CD4-positive, alpha-beta T cell (primary cell): ENCODE results near the gene OR6P1. TPM values are rescaled to one million over a fixed set of nuclear protein-coding genes. Genes with fewer than 3 reads are reported as not detected.

Experiments
- ATAC-seq: fragments of 200-7000 bp; cut with Tn5 transposase; one replicate; pipeline ENCODE4 v1.10.0; 2022; ENCODE audit warnings: mild to moderate bottlenecking; ENCODE audit not compliant: poor library complexity
- CTCF ChIA-PET: fragments of 350-600 bp; sonication (Branson Sonifier 250); formaldehyde crosslinking; loops from one replicate; lab custom pipeline; 2021; ENCODE audit warnings: antibody characterized with exemption, inconsistent platforms; lab: Charles Lee
- POLR2A ChIA-PET: fragments of 350-600 bp; sonication (Branson Sonifier 250); formaldehyde crosslinking; loops from one replicate; lab custom pipeline; 2021; ENCODE audit warnings: antibody characterized with exemption, inconsistent platforms; lab: Charles Lee
- DNase-seq, 14 experiments: peaks; one replicate each; pipeline ENCODE4 v3.0.0-alpha.2; 2013 to 2020; ENCODE audit warnings: mixed read lengths in 2 of 14
- H3K27ac ChIP-seq, 2 donors: one replicate each; pipeline versions ENCODE4 v1.5.1 to v1.7.0; 2013; ENCODE audit warnings: low read length in 2 of 2, low read depth in 1 of 2, mild to moderate bottlenecking in 1 of 2
- H3K27me3 ChIP-seq, 2 experiments: 1 replicate in 1 of 2; 2 replicates in 1 of 2; pipeline versions ENCODE4 v1.6.1 to v1.7.0; 2013; ENCODE audit warnings: low read length in 2 of 2, control low read depth in 1 of 2, mild to moderate bottlenecking in 1 of 2, moderate library complexity in 1 of 2; ENCODE audit not compliant: insufficient read depth in 2 of 2, control insufficient read depth in 1 of 2
- H3K36me3 ChIP-seq: one replicate; pipeline ENCODE4 v1.6.1; 2013; ENCODE audit warnings: low read length, control low read depth; ENCODE audit not compliant: insufficient read depth
- H3K4me1 ChIP-seq: one replicate; pipeline ENCODE4 v1.6.1; 2013; ENCODE audit warnings: low read length, control low read depth; ENCODE audit not compliant: insufficient read depth
- H3K4me3 ChIP-seq: one replicate; pipeline ENCODE4 v1.5.1; 2013; ENCODE audit warnings: mild to moderate bottlenecking, low read length, moderate library complexity
- H3K9me3 ChIP-seq, 2 experiments: 1 replicate in 1 of 2; 2 replicates in 1 of 2; pipeline versions ENCODE4 v1.6.1 to v1.7.0; 2013; ENCODE audit warnings: low read length in 2 of 2, mild to moderate bottlenecking in 2 of 2, control low read depth in 1 of 2, moderate library complexity in 1 of 2; ENCODE audit not compliant: control insufficient read depth in 1 of 2, insufficient read depth in 1 of 2
- H3K27ac Mint-ChIP-seq: one replicate; pipeline ENCODE4 v1.8.0; 2020; ENCODE audit warnings: mixed read lengths
- H3K27me3 Mint-ChIP-seq: one replicate; pipeline ENCODE4 v1.8.0; 2021; ENCODE audit warnings: mixed read lengths
- H3K36me3 Mint-ChIP-seq: one replicate; pipeline ENCODE4 v1.8.0; 2021; ENCODE audit warnings: low read depth, mixed read lengths
- H3K4me1 Mint-ChIP-seq: one replicate; pipeline ENCODE4 v1.8.0; 2021; ENCODE audit warnings: low read depth, mixed read lengths
- H3K4me3 Mint-ChIP-seq: one replicate; pipeline ENCODE4 v1.8.0; 2020; ENCODE audit warnings: mild to moderate bottlenecking, mixed read lengths
- H3K9me3 Mint-ChIP-seq: one replicate; pipeline ENCODE4 v1.8.0; 2020; ENCODE audit warnings: mixed read lengths
- intact Hi-C, 2 experiments: fragments of 100-400 bp; cut with DNase I in 1 of 2; cut with micrococcal nuclease in 1 of 2; formaldehyde crosslinking; loops; one replicate each; pipeline versions ENCODE4 v1.15.1 to v1.9.0; 2023 to 2025; cut with DNase I, micrococcal nuclease
- total RNA-seq, 174 experiments: library from RNA in 2 of 174; stranded (reverse) in 2 of 174; gene quantifications; one replicate each; pipeline ENCODE4 v1.2.3 and lab custom pipeline; 2021 to 2026
- TF ChIP-seq, protein P1 (sequence below): fragments of 200-600 bp; IDR thresholded peaks from one replicate; pipeline ENCODE4 v1.8.0; 2022; ENCODE audit warnings: antibody characterized with exemption, mild to moderate bottlenecking

The OR6P1 gene
- total RNA-seq, 2 experiments from 2014 or later, result not detected

DNA sequence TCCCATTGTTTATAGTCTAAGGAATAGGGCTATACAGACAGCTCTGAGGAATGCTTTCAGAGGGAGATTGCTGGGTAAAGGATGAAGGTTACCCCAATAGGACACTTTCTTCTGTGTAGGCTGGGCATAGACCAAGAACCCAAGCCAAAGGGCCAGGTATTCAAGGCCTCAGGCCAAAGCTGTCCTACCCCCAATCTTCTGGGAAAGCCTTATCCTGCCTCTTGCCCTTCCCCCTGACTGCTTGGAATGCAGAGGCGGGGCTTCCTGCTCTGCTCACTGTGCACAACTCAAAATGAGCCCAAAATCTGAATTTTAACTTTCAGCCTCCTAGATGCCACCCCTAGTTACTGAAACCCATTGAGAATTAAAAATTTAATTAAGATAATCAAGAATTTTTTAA, 36.9 kb upstream of the OR6P1 start:
- POLR2A ChIA-PET, result no interaction called here
- no peaks in the 10 kb centered on the region for H3K36me3 ChIP-seq
- intact Hi-C loops, result no loop called here
- TF ChIP-seq, protein P1, sequence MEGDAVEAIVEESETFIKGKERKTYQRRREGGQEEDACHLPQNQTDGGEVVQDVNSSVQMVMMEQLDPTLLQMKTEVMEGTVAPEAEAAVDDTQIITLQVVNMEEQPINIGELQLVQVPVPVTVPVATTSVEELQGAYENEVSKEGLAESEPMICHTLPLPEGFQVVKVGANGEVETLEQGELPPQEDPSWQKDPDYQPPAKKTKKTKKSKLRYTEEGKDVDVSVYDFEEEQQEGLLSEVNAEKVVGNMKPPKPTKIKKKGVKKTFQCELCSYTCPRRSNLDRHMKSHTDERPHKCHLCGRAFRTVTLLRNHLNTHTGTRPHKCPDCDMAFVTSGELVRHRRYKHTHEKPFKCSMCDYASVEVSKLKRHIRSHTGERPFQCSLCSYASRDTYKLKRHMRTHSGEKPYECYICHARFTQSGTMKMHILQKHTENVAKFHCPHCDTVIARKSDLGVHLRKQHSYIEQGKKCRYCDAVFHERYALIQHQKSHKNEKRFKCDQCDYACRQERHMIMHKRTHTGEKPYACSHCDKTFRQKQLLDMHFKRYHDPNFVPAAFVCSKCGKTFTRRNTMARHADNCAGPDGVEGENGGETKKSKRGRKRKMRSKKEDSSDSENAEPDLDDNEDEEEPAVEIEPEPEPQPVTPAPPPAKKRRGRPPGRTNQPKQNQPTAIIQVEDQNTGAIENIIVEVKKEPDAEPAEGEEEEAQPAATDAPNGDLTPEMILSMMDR, result no peak
- H3K36me3 Mint-ChIP-seq, result no peaks in the 10 kb centered on the region
- no peak overlapping the region for H3K27ac ChIP-seq
- no peak overlapping the region for H3K27ac Mint-ChIP-seq
- no peak for ATAC-seq
- H3K9me3 Mint-ChIP-seq, result no peaks in the 10 kb centered on the region
- no peaks in the 10 kb centered on the region for H3K27me3 ChIP-seq
- H3K4me1 ChIP-seq, result no peaks in the 10 kb centered on the region
- H3K9me3 ChIP-seq, result no peaks in the 10 kb centered on the region
- H3K4me3 ChIP-seq, result no peak overlapping the region
- H3K4me3 Mint-ChIP-seq, result no peak overlapping the region
- DNase-seq, result no peak
- no peaks in the 10 kb centered on the region for H3K27me3 Mint-ChIP-seq
- H3K4me1 Mint-ChIP-seq, result no peaks in the 10 kb centered on the region
- CTCF ChIA-PET, result interaction anchor here (1.5 kb wide), 1 partner anchor 62 kb away, joined by 3 read pairs; no protein-coding TSS in a partner anchor

DNA sequence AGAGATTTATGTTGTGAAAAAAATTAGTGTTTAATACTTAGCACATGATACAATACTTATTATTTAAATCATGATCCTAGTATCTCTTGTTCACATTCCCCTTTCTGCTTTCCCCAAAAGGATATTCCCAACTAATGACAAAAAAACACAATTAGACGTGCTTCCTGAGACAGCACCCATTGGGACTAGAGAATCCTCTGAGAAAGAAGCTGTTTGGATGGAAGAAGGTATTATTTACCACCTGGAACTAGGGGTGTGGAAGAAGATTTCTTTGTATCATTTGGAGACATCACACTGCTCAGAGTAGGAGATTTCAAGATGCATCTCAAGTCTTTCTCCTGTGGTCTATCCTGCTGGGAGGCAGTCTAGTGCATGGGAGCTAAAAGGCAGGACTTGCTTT, 34.6 kb upstream of the OR6P1 start, which contains the start of gene OR10Z1:
TSS of gene OR10Z1 (plus strand) at position 301 of the 400 bp plus-strand sequence. CDS start 1,171 bp downstream, outside the sequence.
- ChIA-PET POLR2A (no interaction called here), CTCF (no interaction called here)
- Mint-ChIP-seq H3K4me1 (no peaks in the 10 kb centered on the region), H3K4me3 (no peak within 1 kb of the TSS), H3K27me3 (peaks cover 8% of the 10 kb centered on the region), H3K9me3 (no peaks in the 10 kb centered on the region), H3K36me3 (no peaks in the 10 kb centered on the region), H3K27ac (no peak within 1 kb of the TSS)
- intact Hi-C loops, result no loop called here
- Histone ChIP-seq H3K4me1 (no peaks in the 10 kb centered on the region), H3K27me3 (no peaks in the 10 kb centered on the region), H3K4me3 (no peak within 1 kb of the TSS), H3K27ac (no peak within 1 kb of the TSS), H3K9me3 (no peaks in the 10 kb centered on the region), H3K36me3 (no peaks in the 10 kb centered on the region)
- DNase-seq (no peak), ATAC-seq (no peak)
- TF ChIP-seq, protein P1, result no peak

DNA sequence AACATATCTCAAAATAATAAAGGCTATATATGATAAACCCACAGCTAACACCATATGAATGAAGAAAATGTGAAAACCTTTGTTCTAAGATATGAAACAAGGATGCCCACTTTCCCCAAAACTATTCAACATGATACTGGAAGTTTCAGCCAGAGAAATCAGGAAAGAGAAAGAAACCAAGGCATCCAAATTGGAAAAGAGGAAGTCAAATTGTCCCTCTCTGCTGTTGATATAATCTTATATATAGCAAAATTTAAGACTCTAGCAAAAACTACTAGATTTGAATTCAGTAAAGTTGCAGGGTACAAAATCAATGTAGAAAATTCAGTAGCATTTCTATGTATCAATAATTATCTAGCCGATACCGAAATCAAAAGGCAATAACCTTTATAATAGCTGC, 30.4 kb upstream of the OR6P1 start:
- Mint-ChIP-seq H3K27ac (no peak overlapping the region), H3K4me1 (no peaks in the 10 kb centered on the region), H3K36me3 (no peaks in the 10 kb centered on the region), H3K4me3 (no peak overlapping the region), H3K9me3 (peaks cover 13% of the 10 kb centered on the region), H3K27me3 (peaks cover 15% of the 10 kb centered on the region)
- intact Hi-C loops, result no loop called here
- Histone ChIP-seq H3K4me1 (no peaks in the 10 kb centered on the region), H3K9me3 (peaks cover 12 to 31% of the 10 kb centered on the region in 2 experiments), H3K36me3 (no peaks in the 10 kb centered on the region), H3K27ac (no peak overlapping the region), H3K27me3 (peaks cover 0 to 3% of the 10 kb centered on the region in 2 experiments), H3K4me3 (no peak overlapping the region)
- POLR2A ChIA-PET, result no interaction called here
- CTCF ChIA-PET, result no interaction called here
- DNase-seq (no peak), ATAC-seq (no peak)
- TF ChIP-seq, protein P1, result no peak
